RWPE2 (cell line): ENCODE results near the gene KLC1.

ENCODE experiments used
- ATAC-seq: fragments of 200-7000 bp; cut with Tn5 transposase; 3 replicates; pipeline ENCODE4 v1.9.1; 2021; ENCODE audit warnings: low read depth
- DNase-seq: peaks from one replicate; pipeline ENCODE4 v3.0.0-alpha.2; 2020; ENCODE audit warnings: low spot score
- H3K27ac ChIP-seq: fragments of 450-650 bp; 2 replicates; pipeline ENCODE4 v1.5.1; 2017; ENCODE audit warnings: mild to moderate bottlenecking; ENCODE audit not compliant: poor library complexity, severe bottlenecking
- H3K27me3 ChIP-seq: fragments of 250-450 bp; sonication (Bioruptor Pico); 2 replicates; pipeline ENCODE4 v1.5.1; 2021; ENCODE audit warnings: mild to moderate bottlenecking, moderate library complexity; ENCODE audit not compliant: insufficient read depth, poor library complexity, severe bottlenecking
- H3K36me3 ChIP-seq: fragments of 250-450 bp; sonication (Bioruptor Pico); 2 replicates; pipeline ENCODE4 v1.5.1; 2020; ENCODE audit warnings: low read depth, mild to moderate bottlenecking, moderate library complexity
- H3K4me1 ChIP-seq: fragments of 250-450 bp; sonication (Bioruptor Pico); 2 replicates; pipeline ENCODE4 v1.5.1; 2021; ENCODE audit warnings: mild to moderate bottlenecking, moderate library complexity; ENCODE audit not compliant: insufficient read depth, poor library complexity, severe bottlenecking
- H3K4me3 ChIP-seq: fragments of 250-450 bp; sonication (Bioruptor Pico); 2 replicates; pipeline ENCODE4 v1.5.1; 2021; ENCODE audit warnings: mild to moderate bottlenecking, moderate library complexity; ENCODE audit not compliant: severe bottlenecking
- H3K9me3 ChIP-seq: fragments of 250-450 bp; sonication (Bioruptor Pico); 2 replicates; pipeline ENCODE4 v1.5.1; 2021; ENCODE audit warnings: mild to moderate bottlenecking, moderate library complexity; ENCODE audit not compliant: severe bottlenecking
- CTCF ChIP-seq: fragments of 450-650 bp; IDR thresholded peaks from one replicate; pipeline ENCODE4 v1.5.1; 2017; ENCODE audit warnings: mild to moderate bottlenecking, moderate library complexity; ENCODE audit not compliant: poor library complexity, severe bottlenecking

Gene KLC1

GRCh38 chr14:103711516-103712431, 82.8 kb downstream of the KLC1 start:
- Histone ChIP-seq H3K9me3 (no peaks in the 10 kb centered on the region), H3K36me3 (peaks cover 68% of the 10 kb centered on the region), H3K4me3 (no peak overlapping the region), H3K4me1 (peaks cover 32% of the 10 kb centered on the region), H3K27me3 (no peaks in the 10 kb centered on the region), H3K27ac (peak overlapping the region; percentile 86)
- DNase-seq: peak; percentile 91
- TF ChIP-seq CTCF: no peak
- ATAC-seq: peak; percentile 55

GRCh38 chr14:103712633-103713247, 83.7 kb downstream of the KLC1 start:
- H3K36me3 ChIP-seq: peaks cover 65% of the 10 kb centered on the region
- H3K27me3 ChIP-seq: no peaks in the 10 kb centered on the region
- no peaks in the 10 kb centered on the region for H3K9me3 ChIP-seq
- ATAC-seq (no peak), DNase-seq (no peak)
- H3K4me1 ChIP-seq: peaks cover 36% of the 10 kb centered on the region
- H3K4me3 ChIP-seq: no peak overlapping the region
- no peak for TF ChIP-seq CTCF
- H3K27ac ChIP-seq: peak overlapping the region; percentile 86

GRCh38 chr14:103713304-103714062, 84.5 kb downstream of the KLC1 start:
- ATAC-seq (no peak), DNase-seq (no peak)
- no peak for TF ChIP-seq CTCF
- Histone ChIP-seq H3K36me3 (peaks cover 59% of the 10 kb centered on the region), H3K27ac (peak overlapping the region; percentile 86), H3K27me3 (no peaks in the 10 kb centered on the region), H3K4me3 (no peak overlapping the region), H3K4me1 (peaks cover 36% of the 10 kb centered on the region), H3K9me3 (no peaks in the 10 kb centered on the region)

GRCh38 chr14:103714063-103714724, 85.2 kb downstream of the KLC1 start:
- H3K9me3 ChIP-seq: no peaks in the 10 kb centered on the region
- H3K27ac ChIP-seq: peak overlapping the region; percentile 86
- TF ChIP-seq CTCF: no peak
- H3K27me3 ChIP-seq: no peaks in the 10 kb centered on the region
- ATAC-seq (no peak), DNase-seq (no peak)
- H3K36me3 ChIP-seq: peaks cover 52% of the 10 kb centered on the region
- peak overlapping the region; percentile 77 for H3K4me3 ChIP-seq
- H3K4me1 ChIP-seq: peaks cover 36% of the 10 kb centered on the region
